ENCODE results near the gene ABR.

The ABR gene

GRCh38 chr17:1039123-1039507 lies 140.7 kb downstream of the ABR start:
- TF ChIP-seq CTCF (conservative IDR thresholded peaks at IDR 0.05; ENCODE audit: low read length): no peak
- H3K4me3 ChIP-seq (ENCODE audit: low read length): no peak overlapping the region
- no peak for DNase-seq (ENCODE audit: low read depth)

GRCh38 chr17:1038459-1039122 lies 141.2 kb downstream of the ABR start:
- DNase-seq (ENCODE audit: low read depth): no peak
- H3K4me3 ChIP-seq (ENCODE audit: low read length): no peak overlapping the region
- TF ChIP-seq CTCF (conservative IDR thresholded peaks at IDR 0.05; ENCODE audit: low read length): no peak

GRCh38 chr17:1037238-1037879 lies 142.4 kb downstream of the ABR start:
- no peak overlapping the region for H3K4me3 ChIP-seq (ENCODE audit: low read length)
- TF ChIP-seq CTCF (conservative IDR thresholded peaks at IDR 0.05; ENCODE audit: low read length): no peak
- no peak for DNase-seq (ENCODE audit: low read depth)

GRCh38 chr17:1036845-1037237 lies 142.9 kb downstream of the ABR start:
- TF ChIP-seq CTCF (conservative IDR thresholded peaks at IDR 0.05; ENCODE audit: low read length): no peak
- no peak overlapping the region for H3K4me3 ChIP-seq (ENCODE audit: low read length)
- no peak for DNase-seq (ENCODE audit: low read depth)

GRCh38 chr17:1036171-1036844 lies 143.5 kb downstream of the ABR start:
- no peak for TF ChIP-seq CTCF (conservative IDR thresholded peaks at IDR 0.05; ENCODE audit: low read length)
- DNase-seq (ENCODE audit: low read depth): no peak
- H3K4me3 ChIP-seq (ENCODE audit: low read length): no peak overlapping the region

- no peak for DNase-seq (ENCODE audit: low read depth)
- H3K4me3 ChIP-seq (ENCODE audit: low read length): no peak overlapping the region
- no peak for TF ChIP-seq CTCF (conservative IDR thresholded peaks at IDR 0.05; ENCODE audit: low read length)
These were observed 144.1 kb downstream of the ABR start for GRCh38 chr17:1035546-1036170.

Measured in AG10803 (cell line).